Keratinocyte (primary cell): ENCODE results near the gene CTNND1.

Experiments used
- EZH2 ChIP-seq: IDR thresholded peaks from one replicate; pipeline ENCODE4 v1.6.1; 2012; ENCODE audit warnings: inconsistent platforms, mild to moderate bottlenecking, low read length, moderate library complexity
- TF ChIP-seq, protein P1 (sequence below), 3 experiments: IDR thresholded peaks in 1 of 3; conservative IDR thresholded peaks in 1 of 3; optimal IDR thresholded peaks in 1 of 3; 2 replicates in 2 of 3; 3 replicates in 1 of 3; pipeline versions ENCODE3 to v1.5.1; 2011; ENCODE audit warnings: low read length in 3 of 3, mild to moderate bottlenecking in 3 of 3, moderate library complexity in 2 of 3, control low read depth in 1 of 3, inconsistent platforms in 1 of 3; ENCODE audit not compliant: insufficient read depth in 2 of 3; ENCODE audit errors: extremely low read depth in 1 of 3

- TF ChIP-seq, protein P1, sequence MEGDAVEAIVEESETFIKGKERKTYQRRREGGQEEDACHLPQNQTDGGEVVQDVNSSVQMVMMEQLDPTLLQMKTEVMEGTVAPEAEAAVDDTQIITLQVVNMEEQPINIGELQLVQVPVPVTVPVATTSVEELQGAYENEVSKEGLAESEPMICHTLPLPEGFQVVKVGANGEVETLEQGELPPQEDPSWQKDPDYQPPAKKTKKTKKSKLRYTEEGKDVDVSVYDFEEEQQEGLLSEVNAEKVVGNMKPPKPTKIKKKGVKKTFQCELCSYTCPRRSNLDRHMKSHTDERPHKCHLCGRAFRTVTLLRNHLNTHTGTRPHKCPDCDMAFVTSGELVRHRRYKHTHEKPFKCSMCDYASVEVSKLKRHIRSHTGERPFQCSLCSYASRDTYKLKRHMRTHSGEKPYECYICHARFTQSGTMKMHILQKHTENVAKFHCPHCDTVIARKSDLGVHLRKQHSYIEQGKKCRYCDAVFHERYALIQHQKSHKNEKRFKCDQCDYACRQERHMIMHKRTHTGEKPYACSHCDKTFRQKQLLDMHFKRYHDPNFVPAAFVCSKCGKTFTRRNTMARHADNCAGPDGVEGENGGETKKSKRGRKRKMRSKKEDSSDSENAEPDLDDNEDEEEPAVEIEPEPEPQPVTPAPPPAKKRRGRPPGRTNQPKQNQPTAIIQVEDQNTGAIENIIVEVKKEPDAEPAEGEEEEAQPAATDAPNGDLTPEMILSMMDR (optimal IDR thresholded peaks at IDR 0.05 in 1 of 3, IDR thresholded peaks at IDR 0.05 in 1 of 3, conservative IDR thresholded peaks at IDR 0.05 in 1 of 3; ENCODE audit: extremely low read depth in 1 of 3, insufficient read depth in 2 of 3, low read length in 3 of 3): no peak
- TF ChIP-seq EZH2: no peak
Measured at GRCh38 chr11:57776577-57777210, 15.1 kb downstream of the CTNND1 start.
